NCI-H446 (cell line): ENCODE results near the gene GPR180.

Experiments
- DNase-seq, 2 experiments: peaks; one replicate each; lab custom pipeline; 2025; lab: John Stamatoyannopoulos, UW

GPR180 gene

GRCh38 chr13:94656176-94656575 is 54.5 kb downstream of the GPR180 start:
- no peak for DNase-seq

- no peak for DNase-seq
These were observed 55.1 kb downstream of the GPR180 start for GRCh38 chr13:94656766-94657165.

GRCh38 chr13:94657167-94657566 is 55.5 kb downstream of the GPR180 start:
- no peak for DNase-seq

- no peak for DNase-seq
These were observed 57.4 kb downstream of the GPR180 start for GRCh38 chr13:94658926-94659597.

GRCh38 chr13:94659598-94659946 is 57.9 kb downstream of the GPR180 start:
- DNase-seq: no peak

GRCh38 chr13:94660695-94661326 is 59.2 kb downstream of the GPR180 start:
- DNase-seq: no peak

- DNase-seq: no peak
These were observed 59.7 kb downstream of the GPR180 start for GRCh38 chr13:94661406-94661805.

- DNase-seq: no peak
These were observed 60.8 kb downstream of the GPR180 start for GRCh38 chr13:94662274-94662945.

GRCh38 chr13:94664889-94665288 is 63.2 kb downstream of the GPR180 start:
- no peak for DNase-seq

GRCh38 chr13:94666065-94666464 is 64.4 kb downstream of the GPR180 start:
- DNase-seq: no peak

GRCh38 chr13:94667190-94667589 is 65.5 kb downstream of the GPR180 start:
- no peak for DNase-seq

- no peak for DNase-seq
These were observed 70.7 kb downstream of the GPR180 start for GRCh38 chr13:94672400-94672799.

- DNase-seq: no peak
These were observed 72.2 kb downstream of the GPR180 start for GRCh38 chr13:94673851-94674250.

GRCh38 chr13:94674609-94675348 is 73.1 kb downstream of the GPR180 start:
- DNase-seq: peak in 1 of 2 experiments; percentile 0

GRCh38 chr13:94677799-94678198 is 76.1 kb downstream of the GPR180 start:
- no peak for DNase-seq

- DNase-seq: no peak
These were observed 77.2 kb downstream of the GPR180 start for GRCh38 chr13:94678845-94679244.

- no peak for DNase-seq
These were observed 78.0 kb downstream of the GPR180 start for GRCh38 chr13:94679614-94680013.

GRCh38 chr13:94682229-94682628 is 80.6 kb downstream of the GPR180 start:
- DNase-seq: no peak

GRCh38 chr13:94683409-94683808 is 81.8 kb downstream of the GPR180 start:
- no peak for DNase-seq
